CD4-positive, alpha-beta T cell treated with Interleukin-4 for 4 hours (primary cell): ENCODE data around the gene SYNGR3.
"Not testable (repeated sequence)": the region's sequence is repeated elsewhere in the genome, so short reads cannot be mapped to it uniquely, and the experiment has no call there.

Experiments used
- DNase-seq: peaks from one replicate; pipeline ENCODE4 v3.0.0-alpha.2; 2020

SYNGR3 gene

GRCh38 chr16:2032285-2033056 is 42.7 kb downstream of the SYNGR3 start:
- DNase-seq = no peak

GRCh38 chr16:2033057-2033908 is 43.5 kb downstream of the SYNGR3 start:
- no peak for DNase-seq

DNA sequence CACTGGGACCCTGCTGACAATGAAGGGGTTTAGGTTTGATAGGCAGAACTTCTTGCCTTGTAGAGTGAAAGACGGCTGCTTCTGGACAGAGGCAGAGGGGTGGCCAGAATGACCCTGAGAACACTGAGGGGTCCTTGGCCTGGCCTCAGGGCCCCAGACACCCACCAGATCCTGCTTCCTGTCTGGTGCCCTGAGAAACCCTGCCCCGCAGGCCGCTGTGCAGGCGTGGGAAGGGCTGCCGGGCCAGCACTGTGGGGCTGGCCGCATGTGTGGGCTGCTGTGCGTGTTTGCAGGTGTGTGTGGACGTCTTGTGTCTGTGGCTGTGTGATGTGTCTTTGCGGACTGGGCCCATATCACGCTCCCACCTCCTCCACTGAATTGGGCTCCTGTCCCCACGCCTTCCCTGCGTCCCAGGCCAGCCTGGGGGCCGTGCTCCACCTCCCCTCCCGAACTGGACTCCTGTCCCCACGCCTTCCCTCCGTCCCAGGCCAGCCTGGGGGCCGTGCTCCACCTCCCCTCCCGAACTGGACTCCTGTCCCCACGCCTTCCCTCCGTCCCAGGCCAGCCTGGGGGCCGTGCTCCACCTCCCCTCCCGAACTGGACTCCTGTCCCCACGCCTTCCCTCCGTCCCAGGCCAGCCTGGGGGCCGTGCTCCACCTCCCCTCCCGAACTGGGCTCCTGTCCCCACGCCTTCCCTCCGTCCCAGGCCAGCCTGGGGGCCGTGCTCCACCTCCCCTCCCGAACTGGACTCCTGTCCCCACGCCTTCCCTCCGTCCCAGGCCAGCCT is 44.3 kb downstream of the SYNGR3 start:
- not testable (repeated sequence) for DNase-seq

GRCh38 chr16:2034696-2035430 is 45.1 kb downstream of the SYNGR3 start:
- no peak for DNase-seq

- no peak for DNase-seq
These were observed 45.8 kb downstream of the SYNGR3 start for GRCh38 chr16:2035431-2036199.

- DNase-seq = no peak
These were observed 46.6 kb downstream of the SYNGR3 start for GRCh38 chr16:2036200-2036966.

DNA sequence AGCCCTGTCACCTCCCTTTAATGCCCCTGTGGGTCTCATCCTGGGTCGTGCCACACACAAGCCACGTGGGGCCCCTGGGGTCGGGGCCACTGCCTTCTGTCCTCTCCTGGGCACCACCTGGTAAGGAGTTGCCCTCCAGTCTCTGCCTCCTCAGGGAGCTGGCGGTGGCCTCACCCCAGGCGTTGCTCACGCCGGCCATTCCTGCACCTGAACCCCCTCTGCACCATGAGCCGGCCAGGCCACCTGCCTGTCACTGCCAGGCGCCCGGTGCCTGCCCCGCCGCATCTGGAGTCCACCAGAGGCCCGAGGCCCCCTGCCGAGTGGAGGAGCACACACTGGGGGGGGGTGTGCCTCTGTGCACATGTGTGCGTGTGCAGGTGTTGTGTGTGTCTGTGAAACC is 47.3 kb downstream of the SYNGR3 start:
- no peak for DNase-seq

DNA sequence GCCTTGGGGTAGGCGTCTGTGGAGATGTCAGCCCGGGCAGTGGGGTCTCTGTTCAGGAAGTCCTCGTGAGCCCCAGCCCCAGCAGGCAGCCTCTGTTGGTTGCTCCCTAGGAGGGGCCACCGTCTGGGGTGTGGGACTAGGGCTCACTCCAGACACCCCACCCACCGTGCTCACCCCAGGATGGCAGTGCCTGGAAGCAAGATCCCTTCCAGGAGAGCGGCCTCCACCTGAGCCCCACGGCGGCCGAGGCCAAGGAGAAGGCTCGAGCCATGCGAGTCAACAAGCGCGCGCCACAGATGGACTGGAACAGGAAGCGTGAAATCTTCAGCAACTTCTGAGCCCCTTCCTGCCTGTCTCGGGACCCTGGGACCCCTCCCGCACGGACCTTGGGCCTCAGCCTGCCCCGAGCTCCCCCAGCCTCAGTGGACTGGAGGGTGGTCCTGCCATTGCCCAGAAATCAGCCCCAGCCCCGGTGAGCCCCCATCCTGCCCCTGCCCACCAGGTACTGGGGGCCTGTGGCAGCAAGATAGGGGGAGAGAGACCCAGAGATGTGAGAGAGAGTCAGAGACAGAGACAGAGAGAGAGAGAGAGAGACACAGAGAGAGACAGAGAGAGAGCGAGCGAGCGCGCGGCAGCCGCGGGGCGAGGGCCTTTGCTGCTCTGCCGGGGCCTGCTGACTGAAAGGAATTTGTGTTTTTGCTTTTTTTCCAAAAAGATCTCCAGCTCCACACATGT is 48.0 kb downstream of the SYNGR3 start:
- DNase-seq = no peak

DNA sequence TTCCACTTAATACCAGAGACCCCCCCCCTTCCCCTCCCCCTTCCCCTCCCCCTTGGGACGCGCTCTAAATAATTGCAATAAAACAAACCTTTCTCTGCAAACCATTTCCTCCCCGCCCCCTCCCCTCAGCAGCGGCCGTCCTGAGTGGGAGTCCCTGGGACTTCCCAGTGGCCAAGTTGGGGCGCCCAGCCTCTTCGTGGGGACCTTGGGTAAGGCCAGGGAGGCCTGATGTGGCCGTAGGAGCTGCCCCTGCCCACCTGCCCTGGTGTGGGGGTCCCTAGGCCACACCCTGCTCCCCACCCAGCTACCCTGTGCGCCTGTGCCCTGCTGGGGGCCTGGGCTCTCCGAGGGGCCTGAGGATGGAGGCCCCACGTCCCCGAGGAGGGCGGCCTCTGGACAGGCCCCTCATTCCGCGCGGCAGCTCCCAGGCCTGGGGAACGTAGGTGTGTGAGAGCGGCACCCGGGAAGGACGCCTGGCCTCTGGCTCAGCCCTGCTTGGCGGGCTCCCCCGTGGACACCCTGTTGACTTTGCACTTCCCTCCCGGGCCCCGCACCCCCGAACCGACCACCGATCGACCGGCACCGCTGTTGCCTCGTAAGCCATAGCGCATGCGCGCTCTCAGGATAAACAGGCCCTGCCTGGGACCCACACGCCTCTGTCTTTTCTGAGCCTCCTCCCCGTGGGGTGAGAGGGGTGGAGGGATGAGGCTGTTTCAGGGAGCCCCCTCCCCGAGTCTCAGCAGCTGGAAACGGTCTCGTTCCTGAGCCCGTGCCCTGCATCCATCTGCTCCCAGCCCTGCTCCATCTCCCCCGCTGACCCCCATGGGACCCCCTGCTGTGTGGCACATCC is 48.8 kb downstream of the SYNGR3 start:
- no peak for DNase-seq

DNA sequence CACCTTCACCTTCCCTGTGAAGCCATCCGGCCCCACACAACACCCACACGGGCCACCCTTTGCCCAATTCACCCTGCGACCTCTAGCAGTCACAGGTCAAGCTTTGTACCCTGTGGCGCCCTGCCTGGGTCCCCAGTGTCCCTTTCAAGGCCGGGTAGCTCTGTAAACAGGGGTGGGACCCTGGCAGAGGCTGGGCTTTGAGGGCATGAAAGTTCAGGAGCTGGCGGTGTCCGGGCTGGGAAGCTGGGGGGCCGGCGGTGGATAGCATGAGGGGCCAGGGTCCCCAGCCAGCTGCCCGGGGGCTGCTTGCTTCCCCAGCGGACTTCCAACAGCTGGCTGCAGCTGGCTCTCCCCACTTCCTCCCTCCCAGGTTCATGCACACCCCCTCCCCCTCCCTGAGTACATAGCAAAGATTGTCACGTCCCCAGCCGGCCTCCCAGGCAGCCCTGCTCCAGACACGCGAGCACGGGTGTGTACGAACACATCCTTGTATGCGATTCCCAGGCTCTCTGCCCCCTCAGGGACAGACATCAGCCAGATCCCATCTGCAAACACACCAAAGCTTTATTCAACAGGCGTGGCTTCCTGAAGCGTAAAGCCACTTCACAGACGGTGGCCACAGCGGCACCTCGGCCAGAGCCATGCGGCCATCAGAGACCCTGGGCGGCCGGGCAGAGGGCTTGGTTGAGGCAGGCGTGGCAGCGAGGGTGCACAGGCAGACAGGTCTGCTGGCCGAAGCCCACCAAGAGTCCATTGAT is 49.7 kb downstream of the SYNGR3 start:
- DNase-seq = no peak

GRCh38 chr16:2040041-2040786 is 50.4 kb downstream of the SYNGR3 start:
- no peak for DNase-seq

- DNase-seq = no peak
These were observed 51.2 kb downstream of the SYNGR3 start for GRCh38 chr16:2040787-2041522.

DNA sequence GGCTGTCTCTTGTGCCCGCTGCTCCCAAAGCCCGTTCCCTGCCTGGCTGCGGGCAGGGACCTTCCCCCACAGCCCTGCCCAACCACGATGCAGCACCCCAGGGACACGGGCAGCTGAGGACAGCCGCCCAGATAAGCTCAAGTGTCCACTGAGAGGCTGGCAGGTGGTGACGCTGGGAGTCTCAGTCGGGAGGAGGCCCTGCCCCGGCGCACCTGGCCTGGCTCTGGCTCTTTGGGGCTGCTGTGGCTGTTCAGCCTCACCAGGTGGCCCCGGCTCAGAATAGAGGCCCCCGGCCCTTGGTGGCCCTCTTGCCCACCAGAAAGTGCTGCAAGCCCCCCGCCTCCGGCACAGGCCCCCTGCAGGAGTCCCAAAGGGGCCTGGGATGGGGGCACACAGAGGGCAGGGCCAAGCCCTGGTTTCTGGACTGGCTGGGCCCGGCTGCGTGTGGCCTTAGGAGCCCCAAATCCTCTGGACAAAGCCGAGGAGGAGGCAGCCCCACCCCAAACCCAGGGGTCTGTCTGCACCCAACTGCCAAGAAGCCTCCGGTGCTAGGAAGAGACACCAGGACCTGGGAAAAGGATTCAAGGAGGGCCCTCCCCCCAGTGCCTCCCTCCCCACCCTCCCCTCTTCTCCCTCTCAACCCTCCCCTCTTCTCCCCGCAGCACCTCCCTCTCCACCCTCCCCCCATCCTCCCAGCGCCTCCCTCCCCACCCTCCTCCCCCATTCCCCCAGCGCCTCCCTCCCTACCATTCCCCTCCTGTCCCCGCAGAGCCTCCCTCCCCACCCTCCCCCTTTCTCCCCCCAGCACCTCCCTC is 52.6 kb downstream of the SYNGR3 start:
- DNase-seq = no peak

DNA sequence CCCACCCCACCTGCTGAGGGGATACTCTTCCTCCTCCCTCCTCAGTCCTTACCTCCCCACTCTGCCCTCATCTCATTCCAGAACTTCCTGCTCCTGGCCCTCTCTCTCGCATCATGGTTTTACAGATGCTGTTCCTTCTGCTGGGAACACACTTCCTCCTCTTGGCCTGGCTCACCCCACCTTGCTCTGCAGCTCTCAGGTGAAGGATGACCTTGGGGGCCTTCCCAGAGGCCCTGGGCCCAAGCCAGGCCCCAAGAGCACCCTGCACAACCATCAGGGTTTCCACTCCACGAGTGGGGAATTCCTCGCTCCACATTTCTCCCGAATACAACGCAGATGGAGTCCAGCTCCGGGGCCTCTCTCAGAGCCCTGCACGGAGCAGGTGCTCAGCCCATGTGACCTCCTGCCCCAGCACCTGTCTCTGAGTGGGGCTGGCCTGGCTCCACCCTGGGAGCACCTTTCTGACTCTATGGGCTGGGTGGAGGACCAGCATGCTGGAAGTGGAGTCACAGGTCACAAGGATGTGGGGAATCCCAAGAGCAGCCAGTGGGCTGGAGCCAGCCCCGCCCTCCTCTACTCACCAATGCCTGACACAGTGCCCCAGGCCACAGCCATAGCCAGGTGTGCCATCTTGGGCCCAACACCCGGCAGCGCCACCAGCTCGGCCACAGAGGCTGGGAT is 53.4 kb downstream of the SYNGR3 start:
- no peak for DNase-seq
